Kidney epithelial cell (primary cell): Measurements from ENCODE around the gene HNF4A. TPM values are rescaled to one million over a fixed set of nuclear protein-coding genes. Genes with fewer than 3 reads are reported as not detected.
A peak's percentile ranks its signal among the peaks of the same experiment; 100 is the strongest.

Experiments
- DNase-seq: peaks from one replicate; pipeline ENCODE4 v3.0.0-alpha.2; 2010; ENCODE audit warnings: low read depth
- H3K27me3 ChIP-seq: 2 replicates; pipeline ENCODE4 v1.6.0; 2011; ENCODE audit warnings: low read length; ENCODE audit not compliant: control insufficient read depth, insufficient read depth
- H3K36me3 ChIP-seq: 2 replicates; pipeline ENCODE4 v1.5.1; 2011; ENCODE audit warnings: low read length; ENCODE audit not compliant: control insufficient read depth, insufficient read depth
- H3K4me3 ChIP-seq: 2 replicates; pipeline ENCODE4 v1.5.1; 2011; ENCODE audit warnings: low read depth, mild to moderate bottlenecking, control low read depth, low read length
- CTCF ChIP-seq: IDR thresholded peaks from 2 replicates; pipeline ENCODE4 v1.5.1; 2011; ENCODE audit warnings: mild to moderate bottlenecking, moderate library complexity, low read length, control low read depth, inconsistent platforms; ENCODE audit not compliant: insufficient read depth, poor library complexity, severe bottlenecking
- total RNA-seq: library from RNA; depleted of rRNA; stranded (reverse); fragments of >200 nt; gene quantifications from 2 replicates; pipeline ENCODE4 v1.2.3, GENCODE V29; 2015

The HNF4A gene
- total RNA-seq, 1 donor from 2014 or later = not detected

GRCh38 chr20:44370639-44371218, 15.2 kb downstream of the HNF4A start:
- no peaks in the 10 kb centered on the region for H3K27me3 ChIP-seq
- TF ChIP-seq CTCF = no peak
- no peaks in the 10 kb centered on the region for H3K36me3 ChIP-seq
- H3K4me3 ChIP-seq = no peak overlapping the region
- DNase-seq = no peak

GRCh38 chr20:44382641-44383040, 27.1 kb downstream of the HNF4A start:
- TF ChIP-seq CTCF = no peak
- Histone ChIP-seq H3K36me3 (no peaks in the 10 kb centered on the region), H3K4me3 (no peak overlapping the region), H3K27me3 (no peaks in the 10 kb centered on the region)
- no peak for DNase-seq

GRCh38 chr20:44384423-44385027, 29.0 kb downstream of the HNF4A start:
- no peak for DNase-seq
- no peak overlapping the region for H3K4me3 ChIP-seq
- H3K36me3 ChIP-seq = no peaks in the 10 kb centered on the region
- H3K27me3 ChIP-seq = peaks cover 3% of the 10 kb centered on the region
- TF ChIP-seq CTCF = peak; percentile 90

GRCh38 chr20:44388466-44389023, 33.0 kb downstream of the HNF4A start:
- no peak overlapping the region for H3K4me3 ChIP-seq
- no peaks in the 10 kb centered on the region for H3K36me3 ChIP-seq
- peak; percentile 86 for TF ChIP-seq CTCF
- peak; percentile 18 for DNase-seq
- peaks cover 9% of the 10 kb centered on the region for H3K27me3 ChIP-seq

- no peak for DNase-seq
- peaks cover 9% of the 10 kb centered on the region for H3K27me3 ChIP-seq
- no peaks in the 10 kb centered on the region for H3K36me3 ChIP-seq
- H3K4me3 ChIP-seq = no peak overlapping the region
- TF ChIP-seq CTCF = no peak
Measured at GRCh38 chr20:44389871-44390270, 34.4 kb downstream of the HNF4A start.

GRCh38 chr20:44390280-44390679, 34.8 kb downstream of the HNF4A start:
- no peaks in the 10 kb centered on the region for H3K36me3 ChIP-seq
- H3K4me3 ChIP-seq = no peak overlapping the region
- no peak for TF ChIP-seq CTCF
- no peak for DNase-seq
- H3K27me3 ChIP-seq = peaks cover 9% of the 10 kb centered on the region
